Thyroid gland (tissue), 4 donors: ENCODE results near the gene GFOD1. TPM values are rescaled to one million over a fixed set of nuclear protein-coding genes. Genes with fewer than 3 reads are reported as not detected.

ENCODE experiments used
- DNase-seq, 2 donors: peaks; one replicate each; pipeline ENCODE4 v3.0.0-alpha.2; 2019
- H3K27ac ChIP-seq, 3 donors: fragments of 200-600 bp; sonication (generic); 1 replicate in 2 of 3; 2 replicates in 1 of 3; pipeline ENCODE4 v1.5.1; 2016 to 2019; ENCODE audit warnings: mild to moderate bottlenecking in 1 of 3, moderate library complexity in 1 of 3
- H3K27me3 ChIP-seq: fragments of 200-600 bp; sonication (generic); one replicate; pipeline ENCODE4 v1.5.1; 2019
- H3K36me3 ChIP-seq, 2 donors: fragments of 200-600 bp; sonication (generic); one replicate each; pipeline ENCODE4 v1.5.1; 2016 to 2019
- H3K4me1 ChIP-seq, 2 donors: fragments of 200-600 bp; sonication (generic); one replicate each; pipeline ENCODE4 v1.5.1; 2017 to 2019
- H3K4me3 ChIP-seq, 3 donors: fragments of 200-600 bp; sonication (generic); replicated peaks in 1 of 3; 1 replicate in 2 of 3; 2 replicates in 1 of 3; pipeline ENCODE4 v1.5.1; 2016; ENCODE audit warnings: mild to moderate bottlenecking in 1 of 3
- H3K9me3 ChIP-seq: fragments of 200-600 bp; sonication (generic); one replicate; pipeline ENCODE4 v1.5.1; 2017
- POLR2A ChIP-seq, 2 donors: fragments of 450-650 bp; IDR thresholded peaks; one replicate each; pipeline ENCODE4 v1.6.1; 2017; ENCODE audit warnings: antibody characterized with exemption in 2 of 2, mild to moderate bottlenecking in 2 of 2, moderate library complexity in 1 of 2
- WGBS, 2 donors: methylation state at CpG; one replicate each; pipeline ENCODE4 v1.1.5; 2017; 5-methylcytosine and 5-hydroxymethylcytosine counted together
- intact Hi-C: fragments of 100-400 bp; cut with DNase I; formaldehyde crosslinking; loops from one replicate; pipeline ENCODE4 v1.15.1; 2023
- total RNA-seq, 4 donors: library from RNA; depleted of rRNA; stranded (reverse); fragments of >200 nt; gene quantifications; one replicate each; pipeline ENCODE4 v1.2.3, GENCODE V29; 2016
- TF ChIP-seq, protein P1 (sequence below), 6 experiments: fragments of 200-600 bp in 3 of 6; fragments of 450-650 bp in 3 of 6; sonication (generic) in 3 of 6; IDR thresholded peaks; one replicate each; pipeline ENCODE4 v1.5.1; 2016 to 2019; ENCODE audit warnings: antibody characterized with exemption in 6 of 6, mild to moderate bottlenecking in 2 of 6, inconsistent platforms in 1 of 6, moderate library complexity in 1 of 6

GFOD1 gene
- total RNA-seq, 4 donors from 2014 or later, result 4.2 to 18.4 (median 8.5) TPM

DNA sequence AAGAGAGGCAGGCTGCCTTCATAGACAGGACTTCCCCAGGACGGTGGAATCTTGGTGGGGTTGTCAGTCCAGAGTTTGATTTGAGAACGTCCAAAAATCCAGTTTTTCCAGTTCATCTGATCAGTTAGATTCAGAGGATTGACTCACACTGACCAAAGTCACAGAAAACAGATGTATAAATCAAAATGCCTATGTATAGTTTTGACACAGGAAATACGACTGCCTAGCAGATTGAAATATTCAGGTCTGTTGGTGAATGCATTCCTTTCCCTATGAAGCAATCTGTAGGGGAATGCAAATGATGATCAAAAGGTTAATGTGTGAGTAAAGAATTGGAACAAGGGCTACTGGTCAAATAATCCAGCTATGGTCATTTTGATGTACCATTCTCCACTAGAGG, 29.7 kb upstream of the GFOD1 start:
- Histone ChIP-seq H3K4me1 (peaks cover 0 to 2% of the 10 kb centered on the region in 2 donors), H3K36me3 (no peaks in the 10 kb centered on the region), H3K4me3 (no peak overlapping the region), H3K27ac (no peak overlapping the region), H3K9me3 (no peaks in the 10 kb centered on the region), H3K27me3 (no peaks in the 10 kb centered on the region)
- WGBS, 2 donors, result 58 to 63% methylated on average over 3 of the region's 3 CpGs
- DNase-seq, result no peak
- TF ChIP-seq POLR2A (IDR thresholded peaks at IDR 0.05), result no peak
- TF ChIP-seq, protein P1, sequence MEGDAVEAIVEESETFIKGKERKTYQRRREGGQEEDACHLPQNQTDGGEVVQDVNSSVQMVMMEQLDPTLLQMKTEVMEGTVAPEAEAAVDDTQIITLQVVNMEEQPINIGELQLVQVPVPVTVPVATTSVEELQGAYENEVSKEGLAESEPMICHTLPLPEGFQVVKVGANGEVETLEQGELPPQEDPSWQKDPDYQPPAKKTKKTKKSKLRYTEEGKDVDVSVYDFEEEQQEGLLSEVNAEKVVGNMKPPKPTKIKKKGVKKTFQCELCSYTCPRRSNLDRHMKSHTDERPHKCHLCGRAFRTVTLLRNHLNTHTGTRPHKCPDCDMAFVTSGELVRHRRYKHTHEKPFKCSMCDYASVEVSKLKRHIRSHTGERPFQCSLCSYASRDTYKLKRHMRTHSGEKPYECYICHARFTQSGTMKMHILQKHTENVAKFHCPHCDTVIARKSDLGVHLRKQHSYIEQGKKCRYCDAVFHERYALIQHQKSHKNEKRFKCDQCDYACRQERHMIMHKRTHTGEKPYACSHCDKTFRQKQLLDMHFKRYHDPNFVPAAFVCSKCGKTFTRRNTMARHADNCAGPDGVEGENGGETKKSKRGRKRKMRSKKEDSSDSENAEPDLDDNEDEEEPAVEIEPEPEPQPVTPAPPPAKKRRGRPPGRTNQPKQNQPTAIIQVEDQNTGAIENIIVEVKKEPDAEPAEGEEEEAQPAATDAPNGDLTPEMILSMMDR (IDR thresholded peaks at IDR 0.05), result no peak
- intact Hi-C loops, result no loop called here

DNA sequence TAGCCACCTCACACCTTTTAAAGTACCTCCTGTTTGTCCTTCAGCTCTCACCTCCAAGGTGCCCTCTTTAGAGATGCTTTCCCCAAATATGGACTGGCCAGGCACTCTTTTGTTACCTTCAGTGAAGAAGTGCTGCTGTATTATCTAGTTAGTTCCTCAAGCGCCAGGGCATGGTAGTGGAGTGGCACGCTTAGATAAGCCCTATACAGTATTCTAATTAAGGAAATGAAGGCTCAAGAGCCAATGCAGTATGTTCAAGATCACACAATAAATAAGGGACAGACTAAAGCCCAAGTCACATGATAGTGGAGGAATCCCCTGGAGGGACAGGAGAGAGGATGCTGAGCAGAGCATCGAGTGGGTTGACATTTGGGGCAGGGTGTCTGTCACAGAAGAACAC, 28.5 kb upstream of the GFOD1 start:
- intact Hi-C loops, result no loop called here

DNA sequence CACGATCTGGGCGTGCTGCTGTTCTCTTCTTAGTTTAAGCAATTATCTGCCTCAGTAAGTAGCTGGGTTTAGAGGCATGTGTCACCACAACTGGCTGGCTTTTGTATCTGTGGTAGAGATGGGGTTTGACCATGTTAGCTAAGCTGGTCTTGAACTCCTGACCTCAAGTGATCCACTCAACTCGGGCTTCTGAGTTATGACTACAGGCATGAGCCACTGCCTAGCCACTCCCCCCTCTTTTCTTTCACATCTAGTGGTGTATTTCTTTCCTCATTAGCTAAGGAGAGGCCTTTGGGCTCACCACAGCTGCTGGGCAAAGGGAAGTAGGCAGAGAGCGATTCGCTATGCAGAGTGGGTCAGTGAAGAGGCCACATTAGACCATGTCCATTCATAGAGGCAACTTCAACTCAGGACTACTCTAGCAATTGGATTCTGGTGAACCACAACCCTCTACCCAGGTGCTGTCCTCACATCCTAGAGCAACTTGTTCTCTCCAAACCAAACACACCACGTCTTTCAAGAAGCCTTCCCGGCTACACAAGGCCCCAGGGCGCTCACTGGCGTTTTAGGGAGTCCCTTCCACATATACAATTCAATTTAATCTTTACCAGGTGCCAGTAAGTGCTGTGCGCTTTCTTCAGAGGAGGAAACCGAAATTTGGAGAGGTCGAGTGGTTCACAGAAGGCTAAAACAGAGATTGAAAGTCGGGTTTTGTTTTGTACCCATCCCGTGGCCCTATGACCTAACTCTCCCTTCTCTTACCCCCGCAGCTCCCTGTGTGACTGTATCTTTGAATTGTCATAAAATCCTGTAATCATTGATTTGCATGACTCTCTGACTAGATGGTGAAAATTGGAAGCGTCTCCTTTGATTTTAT, 26.5 kb upstream of the GFOD1 start:
- no peak overlapping the region for H3K27ac ChIP-seq
- no peaks in the 10 kb centered on the region for H3K27me3 ChIP-seq
- H3K4me1 ChIP-seq, result peaks cover 0 to 6% of the 10 kb centered on the region in 2 donors
- H3K4me3 ChIP-seq, result no peak overlapping the region
- H3K36me3 ChIP-seq, result no peaks in the 10 kb centered on the region
- no peaks in the 10 kb centered on the region for H3K9me3 ChIP-seq
- DNase-seq, result no peak
- intact Hi-C loops, result no loop called here
- 80 to 82% methylated on average over 16 of the region's 16 CpGs for WGBS, 2 donors
- TF ChIP-seq, protein P1 (IDR thresholded peaks at IDR 0.05), result no peak
- no peak for TF ChIP-seq POLR2A (IDR thresholded peaks at IDR 0.05)

More for the DNA sequence above, 28.5 kb upstream of the GFOD1 start:
- H3K27ac ChIP-seq, result no peak overlapping the region
- WGBS, 2 donors, result 83 to 87% methylated on average over 3 of the region's 3 CpGs
- no peaks in the 10 kb centered on the region for H3K27me3 ChIP-seq
- no peak overlapping the region for H3K4me3 ChIP-seq
- DNase-seq, result no peak
- H3K4me1 ChIP-seq, result peaks cover 0 to 6% of the 10 kb centered on the region in 2 donors
- TF ChIP-seq, protein P1 (IDR thresholded peaks at IDR 0.05), result no peak
- no peak for TF ChIP-seq POLR2A (IDR thresholded peaks at IDR 0.05)
- H3K9me3 ChIP-seq, result no peaks in the 10 kb centered on the region
- no peaks in the 10 kb centered on the region for H3K36me3 ChIP-seq

DNA sequence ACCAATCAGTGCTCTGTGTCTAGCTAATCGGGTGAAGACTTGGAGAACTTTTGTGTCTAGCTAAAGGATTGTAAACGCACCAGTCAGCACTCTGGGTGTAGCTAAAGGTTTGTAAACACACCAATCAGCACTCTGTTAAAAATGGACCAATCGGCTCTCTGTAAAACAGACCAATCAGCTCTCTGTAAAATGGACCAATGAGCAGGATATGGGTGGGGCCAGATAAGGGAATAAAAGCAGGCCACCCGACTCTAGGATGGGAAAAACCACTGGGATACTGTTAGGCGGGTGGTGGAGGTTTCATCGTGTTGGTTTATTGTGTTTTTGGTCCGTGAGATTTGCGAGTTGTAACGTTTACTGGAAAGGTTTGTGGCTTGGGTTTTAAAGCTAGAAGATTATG, 25.5 kb upstream of the GFOD1 start:
- no peak for DNase-seq
- no peaks in the 10 kb centered on the region for H3K27me3 ChIP-seq
- no peak for TF ChIP-seq POLR2A (IDR thresholded peaks at IDR 0.05)
- TF ChIP-seq, protein P1 (IDR thresholded peaks at IDR 0.05), result no peak
- no peak overlapping the region for H3K4me3 ChIP-seq
- no peaks in the 10 kb centered on the region for H3K36me3 ChIP-seq
- H3K9me3 ChIP-seq, result no peaks in the 10 kb centered on the region
- intact Hi-C loops, result no loop called here
- WGBS, 2 donors, result 93 to 96% methylated on average over 9 of the region's 9 CpGs
- H3K27ac ChIP-seq, result no peak overlapping the region
- H3K4me1 ChIP-seq, result peaks cover 0 to 6% of the 10 kb centered on the region in 2 donors
